ENCODE results near the gene CTU1. TPM values are rescaled to one million over a fixed set of nuclear protein-coding genes. Genes with fewer than 3 reads are reported as not detected.

Gene CTU1
- total and polyA plus RNA-seq, 2 of the 4 experiments (the other 2 are of a cell fraction): 2.0 to 3.3 TPM

DNA sequence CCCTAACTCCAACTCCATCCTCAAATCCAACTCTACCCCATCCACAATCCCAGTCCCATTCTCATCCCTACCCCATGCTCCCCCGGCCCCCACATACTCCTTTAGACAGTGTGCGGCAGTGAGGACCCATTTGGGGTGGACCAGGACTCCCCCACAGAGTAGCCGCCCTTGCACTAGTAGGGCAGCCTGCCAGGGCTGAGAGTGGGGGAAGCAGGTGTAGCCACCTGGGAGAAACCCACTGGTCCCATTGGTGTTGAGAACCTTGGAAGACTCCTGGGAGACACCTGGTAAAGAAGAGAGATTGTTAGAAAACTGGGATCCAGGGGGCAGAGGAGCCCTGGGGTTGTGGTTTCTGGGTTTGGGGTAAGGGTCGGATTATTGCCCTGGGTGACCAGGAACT, 47.9 kb downstream of the CTU1 start:
- ChIA-PET CTCF (no interaction called here), POLR2A (ENCODE audit: unreplicated experiment) (no interaction called here)
- Histone ChIP-seq H3K27ac (ENCODE audit: insufficient read depth, low read length) (no peak overlapping the region), H3K36me3 (ENCODE audit: control insufficient read depth, insufficient read depth, low read length) (no peaks in the 10 kb centered on the region), H2AK9ac (replicated peaks; ENCODE audit: low read depth, low read length, poor library complexity) (no peak overlapping the region), H3K4me1 (ENCODE audit: control insufficient read depth, insufficient read depth, low read length) (no peaks in the 10 kb centered on the region), H3K9me1 (ENCODE audit: insufficient read depth, low read length) (no peaks in the 10 kb centered on the region), H2BK120ac (ENCODE audit: low read depth, low read length) (no peak overlapping the region), H3K4ac (ENCODE audit: low read depth, low read length) (no peak overlapping the region), H2BK20ac (ENCODE audit: low read depth, low read length) (no peak overlapping the region), H4K20me1 (ENCODE audit: insufficient read depth, low read length) (no peaks in the 10 kb centered on the region), H4K8ac (ENCODE audit: low read depth in 2 of 2, low read length in 2 of 2) (no peak overlapping the region), H3K79me1 (ENCODE audit: low read depth in 1 of 2, low read length in 2 of 2) (no peaks in the 10 kb centered on the region), H2BK5ac (ENCODE audit: low read depth, low read length, poor library complexity, severe bottlenecking) (no peak overlapping the region), H3K9me3 (ENCODE audit: control insufficient read depth, insufficient read depth, low read length) (peaks cover 2% of the 10 kb centered on the region; the same call in 1 of the 2 replicates), H3K27me3 (ENCODE audit: control insufficient read depth, insufficient read depth, low read length) (no peaks in the 10 kb centered on the region), H3K18ac (ENCODE audit: low read depth, low read length) (no peak overlapping the region), H3K4me2 (ENCODE audit: low read depth, low read length) (no peak overlapping the region), H4K5ac (ENCODE audit: low read depth, low read length) (no peak overlapping the region), H3K9ac (ENCODE audit: low read depth, low read length) (no peak overlapping the region), H4K91ac (ENCODE audit: insufficient read depth, low read depth, low read length) (no peak overlapping the region), H3K56ac (ENCODE audit: extremely low read depth, insufficient read depth, low read length) (no peak overlapping the region), H3K23ac (ENCODE audit: low read depth, low read length) (no peak overlapping the region), H3K4me3 (ENCODE audit: insufficient read depth, low read depth, low read length) (no peak overlapping the region), H2AK5ac (ENCODE audit: low read depth, low read length) (no peak overlapping the region), H2BK15ac (ENCODE audit: low read depth, low read length) (no peak overlapping the region), H2AFZ (replicated peaks; ENCODE audit: low read length, poor library complexity) (no peak overlapping the region), H3K14ac (replicated peaks; ENCODE audit: low read depth, low read length) (no peak overlapping the region)
- DNase-seq: no peak
- no peak for ATAC-seq (ENCODE audit: low read depth)
- dilution Hi-C loops (cut with HindIII; ENCODE audit: low sequenced_read_pairs, unreplicated experiment): no loop called here
- no peak for TF ChIP-seq NFE2L2 (IDR thresholded peaks at IDR 0.05; ENCODE audit: low read depth, low read length)
- no peak for TF ChIP-seq MAZ (IDR thresholded peaks at IDR 0.05; ENCODE audit: borderline replicate concordance, low read depth, low read length)
- TF ChIP-seq POLR2A (IDR thresholded peaks at IDR 0.05; ENCODE audit: low read depth, low read length): no peak
- no peak for TF ChIP-seq MXI1 (IDR thresholded peaks at IDR 0.05; ENCODE audit: borderline replicate concordance, low read depth, low read length)
- TF ChIP-seq CHD1 (IDR thresholded peaks at IDR 0.05; ENCODE audit: low read depth, low read length): no peak
- TF ChIP-seq RFX5 (IDR thresholded peaks at IDR 0.05; ENCODE audit: low read depth, low read length): no peak
- no peak for TF ChIP-seq BHLHE40 (IDR thresholded peaks at IDR 0.05; ENCODE audit: low read depth, low read length)
- TF ChIP-seq, protein P1, sequence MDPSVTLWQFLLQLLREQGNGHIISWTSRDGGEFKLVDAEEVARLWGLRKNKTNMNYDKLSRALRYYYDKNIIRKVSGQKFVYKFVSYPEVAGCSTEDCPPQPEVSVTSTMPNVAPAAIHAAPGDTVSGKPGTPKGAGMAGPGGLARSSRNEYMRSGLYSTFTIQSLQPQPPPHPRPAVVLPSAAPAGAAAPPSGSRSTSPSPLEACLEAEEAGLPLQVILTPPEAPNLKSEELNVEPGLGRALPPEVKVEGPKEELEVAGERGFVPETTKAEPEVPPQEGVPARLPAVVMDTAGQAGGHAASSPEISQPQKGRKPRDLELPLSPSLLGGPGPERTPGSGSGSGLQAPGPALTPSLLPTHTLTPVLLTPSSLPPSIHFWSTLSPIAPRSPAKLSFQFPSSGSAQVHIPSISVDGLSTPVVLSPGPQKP (IDR thresholded peaks at IDR 0.05; ENCODE audit: borderline replicate concordance, low read depth, low read length): no peak
- TF ChIP-seq, protein P2, sequence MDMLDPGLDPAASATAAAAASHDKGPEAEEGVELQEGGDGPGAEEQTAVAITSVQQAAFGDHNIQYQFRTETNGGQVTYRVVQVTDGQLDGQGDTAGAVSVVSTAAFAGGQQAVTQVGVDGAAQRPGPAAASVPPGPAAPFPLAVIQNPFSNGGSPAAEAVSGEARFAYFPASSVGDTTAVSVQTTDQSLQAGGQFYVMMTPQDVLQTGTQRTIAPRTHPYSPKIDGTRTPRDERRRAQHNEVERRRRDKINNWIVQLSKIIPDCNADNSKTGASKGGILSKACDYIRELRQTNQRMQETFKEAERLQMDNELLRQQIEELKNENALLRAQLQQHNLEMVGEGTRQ (IDR thresholded peaks at IDR 0.05; ENCODE audit: low read depth, low read length): no peak
- TF ChIP-seq, protein P3, sequence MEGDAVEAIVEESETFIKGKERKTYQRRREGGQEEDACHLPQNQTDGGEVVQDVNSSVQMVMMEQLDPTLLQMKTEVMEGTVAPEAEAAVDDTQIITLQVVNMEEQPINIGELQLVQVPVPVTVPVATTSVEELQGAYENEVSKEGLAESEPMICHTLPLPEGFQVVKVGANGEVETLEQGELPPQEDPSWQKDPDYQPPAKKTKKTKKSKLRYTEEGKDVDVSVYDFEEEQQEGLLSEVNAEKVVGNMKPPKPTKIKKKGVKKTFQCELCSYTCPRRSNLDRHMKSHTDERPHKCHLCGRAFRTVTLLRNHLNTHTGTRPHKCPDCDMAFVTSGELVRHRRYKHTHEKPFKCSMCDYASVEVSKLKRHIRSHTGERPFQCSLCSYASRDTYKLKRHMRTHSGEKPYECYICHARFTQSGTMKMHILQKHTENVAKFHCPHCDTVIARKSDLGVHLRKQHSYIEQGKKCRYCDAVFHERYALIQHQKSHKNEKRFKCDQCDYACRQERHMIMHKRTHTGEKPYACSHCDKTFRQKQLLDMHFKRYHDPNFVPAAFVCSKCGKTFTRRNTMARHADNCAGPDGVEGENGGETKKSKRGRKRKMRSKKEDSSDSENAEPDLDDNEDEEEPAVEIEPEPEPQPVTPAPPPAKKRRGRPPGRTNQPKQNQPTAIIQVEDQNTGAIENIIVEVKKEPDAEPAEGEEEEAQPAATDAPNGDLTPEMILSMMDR (conservative IDR thresholded peaks at IDR 0.05; ENCODE audit: low read depth, low read length): no peak
- TF ChIP-seq SMC3 (IDR thresholded peaks at IDR 0.05; ENCODE audit: low read depth, low read length): no peak
- no peak for TF ChIP-seq MAFK (IDR thresholded peaks at IDR 0.05; ENCODE audit: low read depth, low read length)
- no peak for TF ChIP-seq CEBPB (IDR thresholded peaks at IDR 0.05; ENCODE audit: low read depth, low read length)
- TF ChIP-seq RAD21 (IDR thresholded peaks at IDR 0.05; ENCODE audit: low read length): no peak
- no peak for TF ChIP-seq FOS (IDR thresholded peaks at IDR 0.05; ENCODE audit: low read depth, low read length)
- TF ChIP-seq RCOR1 (IDR thresholded peaks at IDR 0.05; ENCODE audit: insufficient replicate concordance, low read length): no peak
- in situ Hi-C loops (cut with MboI; ENCODE audit: low sequenced_read_pairs): no loop called here
- WGBS, 2 experiments (ENCODE audit: extremely low coverage in 2 of 2, insufficient read length in 1 of 2): no CpG with 5 or more reads among the region's 4 CpGs
- no TSS peak for BruUV-seq (replicated peaks)
- intact Hi-C loops (cut with micrococcal nuclease): no loop called here

Data from IMR-90 (cell line).